ELR (cell line): ENCODE results near the gene CCR7.

Experiments
- DNase-seq: peaks from one replicate; pipeline ENCODE4 v3.0.0-alpha.2; 2015; ENCODE audit warnings: low read depth

The CCR7 gene

GRCh38 chr17:40535924-40536294, 29.4 kb downstream of the CCR7 start:
- no peak for DNase-seq

DNA sequence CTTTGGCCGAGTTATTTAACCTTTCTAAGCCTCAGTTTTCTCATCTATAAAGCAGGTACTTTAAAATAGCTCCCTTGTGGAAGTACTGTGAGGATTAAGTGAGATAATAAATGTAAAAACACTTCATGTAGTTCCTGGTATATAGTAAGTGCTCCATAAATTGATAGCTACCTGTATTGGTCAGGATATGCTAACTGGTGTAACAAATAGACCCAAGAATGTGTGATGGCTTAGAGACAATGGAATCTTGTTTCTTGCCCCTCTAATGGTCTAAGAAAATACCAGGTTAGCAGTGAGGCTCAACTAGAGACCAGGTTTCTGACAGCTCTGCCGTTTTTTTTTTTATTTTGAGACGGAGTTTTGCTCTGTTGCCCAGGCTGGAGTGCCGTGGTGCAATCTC, 29.8 kb downstream of the CCR7 start:
- no peak for DNase-seq

DNA sequence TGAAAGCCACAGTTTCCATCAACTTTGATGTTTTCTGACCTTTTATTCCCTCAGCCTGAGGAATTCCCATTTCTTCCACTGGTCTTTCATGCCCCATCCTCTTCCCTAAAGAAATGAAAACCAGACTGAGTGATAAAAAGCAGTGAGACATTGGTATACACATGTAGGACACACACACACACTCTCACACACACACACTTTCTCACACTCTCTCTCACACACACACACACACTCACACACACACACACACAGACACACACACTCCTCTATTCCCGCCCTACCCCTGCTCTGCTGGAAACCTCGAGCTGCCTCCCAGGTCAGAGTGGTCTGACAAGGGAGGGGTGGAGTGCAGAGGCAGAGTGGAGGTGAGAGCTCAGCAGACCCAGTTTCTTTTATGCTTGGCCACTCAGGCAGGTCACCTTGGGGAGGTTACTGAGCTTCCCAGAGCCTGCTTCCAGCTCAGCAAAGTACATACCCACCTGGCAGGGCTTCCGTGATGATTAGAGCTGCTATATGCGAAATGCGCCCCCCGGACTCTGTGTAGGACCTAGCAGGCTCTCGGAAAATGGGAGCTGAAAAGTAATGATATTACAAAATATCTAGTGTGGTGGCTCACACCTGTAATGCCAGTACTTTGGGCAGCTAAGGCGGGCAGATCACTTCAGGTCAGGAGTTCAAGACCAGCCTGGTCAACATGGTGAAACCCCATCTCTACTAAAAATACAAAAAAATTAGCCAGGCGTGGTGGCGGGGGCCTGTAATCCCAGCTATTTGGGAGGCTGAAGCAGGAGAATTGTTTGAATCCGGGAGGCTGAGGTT, 30.7 kb downstream of the CCR7 start:
- no peak for DNase-seq

DNA sequence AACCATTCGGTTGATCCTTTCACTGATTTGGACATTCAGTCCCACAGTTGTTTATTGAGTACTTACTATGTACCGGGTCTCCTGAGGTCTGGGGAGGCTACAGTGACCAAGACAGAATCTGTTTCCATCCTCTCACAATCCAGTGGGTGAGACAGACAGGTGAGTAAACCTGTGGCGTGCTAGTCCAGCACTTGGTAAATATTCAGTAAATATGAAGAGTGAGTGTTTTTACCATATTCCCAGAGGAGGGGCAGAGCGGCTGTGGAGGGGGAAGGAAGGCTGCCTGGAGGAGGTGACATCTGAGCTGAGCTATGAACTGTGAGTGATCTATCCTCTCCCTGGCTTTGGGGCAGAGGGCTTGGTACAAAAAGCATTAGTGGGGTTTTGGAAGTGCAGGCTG, 31.4 kb downstream of the CCR7 start:
- DNase-seq, result no peak

DNA sequence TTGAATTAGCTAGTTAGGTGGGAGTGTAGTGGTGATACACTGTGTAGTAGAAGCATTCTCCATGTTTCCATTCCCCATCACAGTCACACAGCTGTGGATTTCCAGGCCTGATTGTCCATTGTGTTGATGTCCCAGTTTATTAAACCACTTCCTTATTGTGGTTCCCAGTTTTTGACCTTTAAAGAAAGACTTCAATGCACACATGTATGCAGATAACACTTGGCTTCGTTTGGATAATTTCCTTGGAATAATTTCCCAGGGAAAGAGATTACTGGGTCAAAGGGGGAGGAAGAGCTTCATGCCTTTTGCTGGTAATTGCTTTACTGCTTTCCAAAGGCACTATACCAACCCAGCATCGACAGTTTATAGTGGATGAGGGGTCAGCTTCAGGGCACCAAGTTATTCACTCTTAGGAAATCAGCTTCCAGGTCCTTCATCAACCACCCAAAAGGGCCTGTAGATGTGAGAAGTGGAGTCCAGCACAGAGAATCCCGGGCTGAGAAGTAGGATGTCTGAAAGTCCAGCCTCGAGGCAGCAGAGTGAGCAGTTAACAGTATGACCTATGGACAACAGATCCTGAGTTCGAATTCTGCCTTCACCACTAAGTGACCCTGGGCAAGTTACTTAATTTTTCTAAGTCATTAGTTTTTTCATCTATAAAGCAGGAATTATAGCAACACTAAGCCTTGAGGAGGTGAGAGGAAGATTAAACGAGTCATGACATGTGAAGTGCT, 32.6 kb downstream of the CCR7 start:
- DNase-seq, result peak; percentile 36

DNA sequence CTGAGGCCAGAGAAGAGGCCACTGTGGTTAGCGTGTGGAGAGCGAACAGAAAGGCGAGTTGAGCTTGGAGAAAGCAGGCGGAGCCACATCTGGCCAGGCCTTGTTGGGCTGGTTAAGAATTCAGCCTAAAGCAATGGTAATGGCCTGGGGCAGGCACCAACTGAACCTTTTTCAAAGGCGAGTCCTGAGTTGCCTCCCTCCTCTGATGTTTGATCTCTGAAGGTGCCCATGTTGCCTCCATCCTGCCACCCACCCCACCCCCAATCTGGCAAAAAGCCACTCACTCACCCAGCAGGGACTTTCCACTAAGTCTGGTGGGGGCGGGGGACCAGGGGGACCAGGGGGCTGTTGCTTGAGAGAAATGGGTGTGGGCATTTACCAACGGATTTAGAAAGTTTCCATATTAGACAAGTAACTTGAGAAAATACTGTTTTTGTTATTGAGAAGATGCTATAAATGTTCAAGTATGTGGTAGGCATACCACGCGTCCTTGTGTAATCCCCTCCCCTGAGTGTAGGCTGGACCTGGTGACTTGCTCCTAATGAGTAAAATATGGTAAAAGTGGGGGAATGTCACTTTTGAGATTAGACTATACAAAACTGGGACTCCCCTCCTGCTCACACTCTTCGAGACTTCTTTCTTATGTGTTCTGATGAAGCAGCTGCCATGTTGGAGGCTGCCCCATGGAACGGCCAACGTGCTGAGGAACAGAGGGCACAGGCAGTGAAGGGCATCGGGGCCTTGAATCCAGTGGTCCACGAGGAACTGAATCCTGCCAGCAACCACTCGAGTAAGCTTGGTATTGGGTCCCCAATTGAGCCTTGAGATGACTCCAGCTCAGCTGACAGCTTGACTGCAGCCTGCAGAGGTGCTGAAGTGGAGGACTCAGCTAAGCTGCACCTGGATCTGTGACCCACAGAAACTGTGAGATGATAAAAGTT, 34.0 kb downstream of the CCR7 start:
- DNase-seq, result no peak

DNA sequence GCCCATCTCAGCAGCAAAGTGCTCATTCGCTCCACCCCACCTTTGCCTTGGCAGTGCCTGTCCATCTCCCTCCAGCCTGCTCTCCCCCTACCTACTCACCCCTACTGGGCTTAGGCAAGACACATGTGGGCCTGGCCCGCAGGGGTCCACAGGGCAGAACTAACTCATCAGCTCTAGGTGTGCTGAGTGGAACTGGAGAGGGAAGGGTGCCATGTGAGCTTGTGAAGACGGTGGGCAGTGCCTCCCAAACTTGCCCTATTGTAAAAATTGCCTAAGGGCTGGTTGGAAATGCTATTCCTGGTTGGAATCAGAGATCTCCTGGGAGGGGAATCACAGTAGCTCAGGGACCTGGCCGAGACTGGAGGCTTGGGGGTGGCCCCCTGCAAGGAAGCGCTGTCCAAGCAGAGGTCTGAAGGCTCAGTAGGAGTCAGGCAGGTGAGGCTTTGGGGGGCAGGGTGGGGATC, 34.7 kb downstream of the CCR7 start:
- DNase-seq, result no peak

DNA sequence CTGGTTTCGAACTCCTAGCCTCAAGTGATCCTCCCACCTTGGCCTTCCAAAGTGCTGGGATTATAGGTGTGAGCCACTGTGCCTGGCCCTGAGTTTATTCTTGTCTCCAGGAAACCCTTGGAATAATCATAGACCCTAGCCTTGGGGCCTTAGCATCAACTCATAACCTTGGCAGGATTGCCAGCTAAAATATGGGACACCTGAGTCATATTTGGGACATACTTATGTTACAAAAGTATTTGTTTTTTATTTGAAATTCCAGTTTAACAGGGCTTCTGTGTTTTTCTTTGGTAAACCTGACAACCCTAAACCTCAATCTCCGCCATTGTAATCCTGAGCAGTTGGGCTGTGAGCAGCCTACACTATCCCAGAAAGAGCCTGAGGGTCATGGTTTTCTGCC, 35.3 kb downstream of the CCR7 start:
- no peak for DNase-seq

DNA sequence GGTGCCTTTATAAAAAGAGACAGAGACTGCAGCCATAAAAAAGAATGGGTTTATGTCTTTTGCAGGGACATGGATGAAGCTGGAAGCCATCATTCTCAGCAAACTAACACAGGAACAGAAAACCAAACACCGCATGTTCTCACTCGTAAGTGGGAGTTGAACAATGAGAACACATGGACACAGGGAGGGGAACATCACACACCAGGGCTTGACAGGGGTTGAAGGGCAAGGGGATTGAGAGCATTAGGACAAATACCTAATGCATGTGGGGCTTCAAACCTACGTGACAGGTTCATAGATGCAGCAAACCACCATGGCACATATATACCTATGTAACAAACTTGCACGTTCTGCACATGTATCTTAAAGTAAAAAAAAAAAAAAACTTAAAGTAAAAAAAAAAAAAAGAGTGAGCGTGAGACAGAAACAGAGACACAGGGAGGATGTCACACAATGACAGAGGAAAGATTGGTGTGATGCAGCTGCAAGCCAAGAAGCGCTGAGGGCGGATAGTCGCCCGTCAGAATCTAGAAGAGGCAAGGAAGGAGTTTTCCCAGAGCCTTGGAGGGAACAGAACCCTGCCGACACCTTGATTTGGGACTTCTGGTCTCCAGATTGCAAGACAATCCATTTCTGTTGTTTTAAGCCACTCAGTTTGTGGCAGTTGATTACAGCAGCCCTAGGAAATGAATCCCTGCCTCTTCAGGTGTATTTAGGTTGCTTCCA, 36.4 kb downstream of the CCR7 start:
- DNase-seq, result no peak

DNA sequence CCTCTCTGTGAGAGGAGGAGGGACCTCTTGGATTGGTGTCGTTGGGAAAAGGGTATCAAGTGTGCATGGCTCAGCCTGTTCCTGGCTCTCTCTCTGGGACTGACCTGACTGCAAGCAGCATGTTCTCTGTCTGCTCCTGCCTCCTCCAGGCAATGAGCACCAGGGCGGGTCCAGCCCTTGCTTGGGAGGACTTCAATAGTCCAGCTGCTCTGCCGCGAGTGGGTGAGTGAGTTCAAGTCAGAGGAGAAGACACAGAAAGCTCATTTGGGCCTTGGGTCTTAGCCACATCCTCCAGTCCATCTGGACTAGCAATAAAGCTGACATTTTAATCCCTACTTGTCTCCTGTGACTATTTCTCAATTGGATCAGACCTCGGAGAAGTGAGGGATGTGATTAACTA, 38.6 kb downstream of the CCR7 start:
- DNase-seq, result no peak

DNA sequence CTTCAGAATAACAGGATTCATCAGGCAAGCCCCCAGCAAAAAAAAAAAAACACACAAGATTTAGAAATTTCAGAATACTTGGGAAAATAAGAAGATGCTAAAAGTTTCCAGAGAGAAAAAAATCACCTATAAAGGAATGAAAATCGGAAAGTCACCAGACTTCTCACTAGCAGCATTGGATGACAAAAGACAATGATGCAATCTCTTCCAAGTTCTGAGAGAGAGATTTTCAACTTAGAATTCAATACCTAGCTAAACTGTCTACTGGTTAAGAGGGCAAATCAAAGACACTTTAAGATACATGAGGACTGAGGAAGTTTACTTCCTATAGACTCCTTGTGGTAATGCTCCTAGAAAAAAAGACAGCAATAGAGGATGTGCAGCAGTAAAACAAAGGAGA, 40.0 kb downstream of the CCR7 start:
- no peak for DNase-seq

DNA sequence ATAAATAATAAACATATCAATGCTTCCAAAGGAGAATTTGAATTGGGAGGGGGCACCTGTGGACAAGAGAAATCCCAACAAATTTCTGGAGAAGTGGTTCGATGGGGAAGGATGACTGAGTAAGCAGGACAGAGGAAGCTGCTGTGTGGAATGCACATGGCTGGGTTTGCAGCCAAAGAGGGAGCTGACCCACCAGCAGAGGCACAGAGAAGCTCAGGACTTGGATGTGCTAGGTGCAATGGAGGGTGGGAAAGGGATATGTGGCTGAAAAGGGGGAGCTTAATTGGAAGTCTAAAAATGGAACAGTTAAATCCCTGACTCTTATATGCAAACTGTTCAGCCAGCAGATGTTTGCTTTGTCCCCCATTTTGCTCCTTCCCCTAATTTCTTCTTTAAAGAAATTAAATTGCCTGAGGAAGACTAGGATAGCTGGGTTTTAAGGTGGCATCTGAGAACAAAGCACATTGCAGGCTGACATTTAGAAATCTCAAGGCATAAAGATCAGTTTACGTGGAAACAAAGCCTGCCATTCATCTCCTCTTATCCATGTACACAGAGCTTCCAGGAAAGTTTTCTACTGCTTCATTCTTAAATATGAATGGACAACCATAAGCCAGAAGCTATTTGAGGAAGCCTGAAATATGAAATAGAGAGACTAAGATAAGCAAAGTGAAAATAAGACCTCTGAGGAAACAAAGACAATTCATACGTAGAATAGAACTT, 40.9 kb downstream of the CCR7 start:
- DNase-seq, result no peak

DNA sequence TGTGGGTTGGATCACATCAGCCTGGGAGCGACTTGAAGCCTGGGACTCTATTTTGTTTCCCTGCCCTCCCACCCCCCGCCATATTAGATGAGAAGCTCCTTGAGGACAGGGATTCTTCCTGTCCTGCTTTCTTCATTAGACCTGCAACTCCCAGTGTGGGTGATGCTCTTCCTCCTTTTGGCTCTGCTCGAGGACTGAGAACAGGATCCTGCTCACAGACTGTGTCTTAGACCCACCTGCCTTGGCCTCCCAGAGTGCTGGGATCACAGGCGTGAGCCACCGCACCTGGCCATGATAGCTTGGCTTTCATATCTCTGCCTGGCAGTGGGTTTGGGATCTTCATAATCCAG, 42.3 kb downstream of the CCR7 start:
- DNase-seq, result no peak

GRCh38 chr17:40522250-40522960, 42.9 kb downstream of the CCR7 start:
- no peak for DNase-seq

DNA sequence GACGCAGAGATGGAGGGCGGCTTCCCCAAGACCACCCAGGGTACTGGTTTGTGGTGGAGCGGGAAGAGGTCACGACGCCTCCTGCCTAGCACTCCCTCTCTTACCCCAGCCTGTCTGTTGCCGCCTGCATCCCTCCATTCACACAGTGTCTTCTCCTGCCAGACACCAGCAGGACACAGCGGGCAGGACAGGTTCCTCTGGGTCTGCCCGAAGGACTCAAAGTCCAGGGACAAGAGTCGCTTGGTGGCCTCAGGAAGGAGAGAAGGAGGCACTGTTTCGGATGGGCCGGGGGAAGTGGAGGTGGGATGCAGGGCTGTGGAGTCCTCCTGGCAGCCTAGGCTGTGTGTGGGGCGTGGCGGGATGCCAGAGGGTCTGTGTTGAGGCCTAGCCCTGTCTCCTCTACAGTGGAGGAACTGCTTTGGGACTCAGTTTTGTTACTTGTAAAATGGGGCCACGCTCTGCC, 44.2 kb downstream of the CCR7 start:
- DNase-seq, result no peak

DNA sequence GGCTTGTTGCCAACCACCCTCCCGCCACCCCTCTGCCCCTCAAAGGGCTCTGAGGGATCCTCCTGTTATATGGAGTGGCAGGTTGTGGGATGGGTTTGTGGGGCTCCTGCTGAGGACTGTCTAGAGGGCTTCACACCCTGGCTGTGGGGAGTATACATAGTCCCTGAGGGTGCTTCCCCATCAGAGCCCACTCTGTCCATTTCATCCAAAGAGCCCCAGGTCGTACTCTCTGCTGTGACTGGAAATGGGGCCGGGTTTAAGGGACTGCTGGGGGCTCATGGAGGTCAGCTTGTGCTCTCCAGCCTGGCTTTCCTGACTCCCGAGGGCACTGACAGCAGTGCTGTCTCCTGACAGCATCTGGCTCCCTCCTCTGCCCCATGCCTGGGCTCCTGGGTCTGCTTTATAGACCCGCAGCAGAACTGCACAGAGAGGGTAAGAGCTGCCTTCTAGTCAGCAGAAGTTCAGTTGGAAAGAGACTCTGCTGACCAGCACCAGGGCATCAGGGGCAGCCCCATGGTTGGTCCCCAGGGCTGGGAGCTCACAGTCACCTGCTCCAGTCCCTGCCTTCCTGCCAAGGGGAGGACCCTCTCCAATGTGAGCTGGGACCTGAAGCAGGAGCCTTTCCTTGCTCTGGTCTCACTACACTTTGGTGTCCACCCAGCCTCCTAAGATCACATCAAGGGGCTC, 46.0 kb downstream of the CCR7 start:
- no peak for DNase-seq

- DNase-seq, result peak; percentile 90
Measured at GRCh38 chr17:40518401-40519088, 46.7 kb downstream of the CCR7 start.

DNA sequence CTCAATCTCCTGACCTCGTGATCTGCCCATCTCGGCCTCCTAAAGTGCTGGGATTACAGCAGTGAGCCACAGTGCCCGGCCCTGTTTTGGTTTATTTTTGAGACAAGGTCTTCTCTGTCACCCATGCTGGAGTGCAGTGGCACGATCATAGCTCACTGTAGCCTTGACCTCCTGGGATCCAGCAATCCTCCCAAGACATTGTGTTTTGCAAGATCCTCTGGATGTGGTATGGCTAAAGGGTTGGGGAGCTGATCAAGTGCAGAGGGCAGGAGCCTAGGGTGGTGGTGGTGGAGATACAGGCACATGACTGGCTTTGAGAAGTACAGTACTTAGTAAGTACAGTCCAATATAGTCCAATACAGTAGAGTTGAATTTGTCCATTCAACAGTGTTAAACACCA, 47.3 kb downstream of the CCR7 start:
- no peak for DNase-seq

DNA sequence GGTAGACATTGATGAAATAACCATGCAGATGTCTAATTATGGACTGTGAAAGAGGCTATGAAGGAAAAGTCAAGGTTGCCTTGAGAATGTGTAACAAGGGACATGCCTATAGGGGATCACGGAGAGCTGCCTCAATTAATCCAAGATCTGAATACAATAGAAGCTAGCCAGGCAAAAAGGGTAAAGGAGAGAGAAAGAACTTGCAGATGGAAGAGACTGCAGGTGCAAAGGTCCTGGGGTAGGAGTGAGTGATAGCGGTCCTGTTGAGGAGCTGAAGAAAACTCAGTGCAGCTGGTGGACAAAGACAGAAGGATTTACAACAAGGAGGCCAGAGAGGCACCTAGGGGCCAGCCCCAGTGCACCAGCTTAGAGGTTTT, 48.0 kb downstream of the CCR7 start:
- DNase-seq, result no peak
